HG03135 (cell line): Measurements from ENCODE around the gene HSBP1L1.
A peak's percentile ranks its signal among the peaks of the same experiment; 100 is the strongest.

Experiments
- ATAC-seq: cut with Tn5 transposase; IDR thresholded peaks from one replicate; pipeline ENCODE4 v1.9.1; 2021; ENCODE audit warnings: mild to moderate bottlenecking, moderate library complexity; ENCODE audit not compliant: unreplicated experiment

HSBP1L1 gene

DNA sequence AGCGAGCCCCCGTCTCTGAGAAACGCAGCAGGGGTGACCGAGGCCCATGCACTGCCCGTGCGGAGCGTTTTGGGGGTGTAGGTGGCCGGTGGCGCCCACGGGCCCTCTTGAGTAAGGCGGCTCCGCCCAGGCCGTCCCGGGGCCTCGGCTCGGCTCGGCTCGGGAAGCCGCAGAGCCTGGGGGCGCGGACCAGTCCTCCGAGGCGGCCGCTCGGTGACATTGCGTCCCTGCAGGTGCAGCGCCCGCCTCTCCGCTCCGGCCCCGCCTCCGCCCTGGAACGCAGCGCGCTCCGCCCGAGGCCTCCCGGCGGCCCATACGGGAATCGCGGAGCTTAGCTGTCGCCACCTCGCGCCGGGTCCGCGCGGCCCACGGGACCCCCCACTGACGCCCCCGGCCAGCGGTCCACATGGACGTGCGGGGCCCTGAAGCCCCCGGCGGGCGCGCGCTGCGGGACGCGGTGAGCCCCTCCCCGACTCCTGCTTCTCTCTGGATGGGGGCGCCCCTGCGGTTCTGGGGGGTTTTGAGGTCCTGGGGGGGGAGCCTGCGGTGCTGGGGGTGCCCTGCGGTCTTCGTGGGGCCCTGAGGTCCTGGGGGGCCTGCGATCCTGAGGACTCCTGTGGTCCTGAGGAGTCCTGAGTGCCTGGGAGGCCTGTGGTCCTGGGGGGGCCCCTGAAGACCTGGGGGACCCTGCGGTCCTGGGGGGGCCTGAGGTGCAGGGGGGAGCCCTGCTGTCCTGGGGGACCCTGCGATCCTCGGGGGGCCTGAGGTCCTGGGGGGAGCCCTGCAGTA, at the start of gene HSBP1L1:
Gene HSBP1L1 (plus strand): TSS at position 314 of the 789 bp plus-strand sequence. CDS start 93 bp downstream, at position 407.
- ATAC-seq: peak; percentile 81

DNA sequence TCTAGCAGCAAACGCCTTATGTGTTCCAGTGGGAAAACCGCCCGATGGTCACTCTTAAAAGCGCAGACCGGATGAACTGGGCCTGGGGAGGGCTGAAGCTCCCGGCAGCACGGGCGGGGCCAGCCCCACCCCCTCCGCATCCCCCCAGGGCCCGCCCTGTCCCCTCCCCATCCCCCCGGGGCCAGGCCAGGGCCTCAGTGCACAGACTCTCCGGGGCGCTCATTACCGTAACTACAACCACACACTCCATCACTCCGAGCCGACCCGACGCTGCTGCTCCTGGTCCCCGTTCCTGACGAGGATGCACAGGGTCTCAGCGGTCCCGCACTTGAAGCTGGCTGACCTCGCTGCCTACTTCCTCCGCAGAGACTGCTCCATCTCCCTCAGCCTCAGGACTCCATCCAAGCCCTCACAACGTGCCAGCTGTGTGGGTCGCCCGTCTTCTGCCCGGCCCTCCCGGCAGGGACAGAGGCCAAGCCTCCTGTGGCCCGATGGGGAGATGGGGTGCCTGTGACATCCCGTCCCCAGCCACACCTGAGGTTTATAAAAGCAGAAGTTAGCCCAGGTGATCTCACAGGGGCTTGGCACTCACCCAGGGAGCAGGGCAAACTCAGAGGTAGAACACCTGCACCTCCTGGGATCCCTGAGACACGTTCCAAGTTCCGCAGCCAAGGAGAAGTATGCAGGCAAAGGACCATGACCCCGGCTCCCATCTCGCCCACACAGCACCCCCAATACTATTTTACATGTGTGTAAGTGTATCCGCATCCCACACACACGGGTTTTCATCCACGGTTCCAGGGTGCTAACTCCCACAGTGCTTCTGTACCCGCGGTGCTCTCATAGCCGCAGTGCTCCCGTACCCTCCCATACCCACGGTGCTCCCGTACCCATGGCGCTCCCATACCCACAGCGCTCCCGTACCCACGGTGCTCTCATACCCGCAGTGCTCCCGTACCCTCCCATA, 49.0 kb upstream of the HSBP1L1 start:
- ATAC-seq: no peak

- ATAC-seq: no peak
Observed at GRCh38 chr18:79916128-79916494, 48.3 kb upstream of the HSBP1L1 start.

DNA sequence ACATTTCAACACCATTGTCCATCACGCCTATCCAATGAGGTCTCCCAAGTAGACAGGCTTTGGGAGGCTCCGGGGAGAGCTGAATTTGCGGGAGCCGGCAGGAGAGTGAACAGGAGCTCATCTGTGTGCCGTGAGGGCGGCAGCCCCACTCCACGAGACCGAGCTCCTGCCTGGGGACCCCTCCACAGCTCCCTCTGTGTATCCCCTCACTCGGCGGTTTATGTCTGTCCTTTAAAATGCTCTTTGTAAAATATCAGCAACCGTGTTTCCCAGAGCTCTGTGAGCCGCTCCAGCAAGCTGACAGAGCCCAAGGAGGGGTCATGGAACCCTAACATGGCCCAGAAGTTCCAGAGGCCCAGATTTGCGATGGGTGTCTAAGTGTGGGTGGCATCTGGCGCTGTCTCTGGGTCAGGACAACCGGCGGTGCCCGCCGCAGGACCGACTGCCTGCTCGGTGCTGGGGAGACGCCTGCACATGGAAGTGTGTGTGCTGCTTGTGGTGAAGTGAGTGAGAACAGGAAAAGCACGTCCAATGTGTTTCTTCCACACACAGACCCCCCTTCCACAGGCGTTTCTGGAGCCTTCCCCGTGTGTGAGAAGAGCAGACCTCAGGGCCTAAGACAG, 47.8 kb upstream of the HSBP1L1 start:
- ATAC-seq: no peak

- no peak for ATAC-seq
Observed at GRCh38 chr18:79917169-79917852, 47.1 kb upstream of the HSBP1L1 start.

- ATAC-seq: no peak
Observed at GRCh38 chr18:79917853-79918614, 46.4 kb upstream of the HSBP1L1 start.

GRCh38 chr18:79918615-79919011, 45.8 kb upstream of the HSBP1L1 start:
- ATAC-seq: no peak

DNA sequence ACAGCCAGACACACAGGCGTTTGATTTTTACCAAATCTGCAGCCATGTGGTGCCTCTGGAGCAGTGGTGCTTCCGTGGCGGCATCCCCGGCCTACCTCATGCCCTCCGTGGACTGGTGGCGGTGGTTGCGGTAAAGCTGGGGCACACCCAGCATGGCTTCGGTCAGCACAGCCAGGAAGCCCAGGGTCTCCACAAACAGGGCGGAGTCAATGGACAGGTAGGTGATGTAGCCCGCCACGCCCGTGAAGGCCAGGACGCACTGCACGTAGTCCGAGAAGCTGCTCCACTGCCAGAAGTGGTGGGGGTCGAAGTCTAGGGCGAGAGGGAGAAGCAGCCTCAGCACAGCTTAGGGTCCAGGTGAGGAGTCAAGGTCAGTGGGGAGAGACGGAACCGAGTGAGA, 45.4 kb upstream of the HSBP1L1 start:
- ATAC-seq: no peak

DNA sequence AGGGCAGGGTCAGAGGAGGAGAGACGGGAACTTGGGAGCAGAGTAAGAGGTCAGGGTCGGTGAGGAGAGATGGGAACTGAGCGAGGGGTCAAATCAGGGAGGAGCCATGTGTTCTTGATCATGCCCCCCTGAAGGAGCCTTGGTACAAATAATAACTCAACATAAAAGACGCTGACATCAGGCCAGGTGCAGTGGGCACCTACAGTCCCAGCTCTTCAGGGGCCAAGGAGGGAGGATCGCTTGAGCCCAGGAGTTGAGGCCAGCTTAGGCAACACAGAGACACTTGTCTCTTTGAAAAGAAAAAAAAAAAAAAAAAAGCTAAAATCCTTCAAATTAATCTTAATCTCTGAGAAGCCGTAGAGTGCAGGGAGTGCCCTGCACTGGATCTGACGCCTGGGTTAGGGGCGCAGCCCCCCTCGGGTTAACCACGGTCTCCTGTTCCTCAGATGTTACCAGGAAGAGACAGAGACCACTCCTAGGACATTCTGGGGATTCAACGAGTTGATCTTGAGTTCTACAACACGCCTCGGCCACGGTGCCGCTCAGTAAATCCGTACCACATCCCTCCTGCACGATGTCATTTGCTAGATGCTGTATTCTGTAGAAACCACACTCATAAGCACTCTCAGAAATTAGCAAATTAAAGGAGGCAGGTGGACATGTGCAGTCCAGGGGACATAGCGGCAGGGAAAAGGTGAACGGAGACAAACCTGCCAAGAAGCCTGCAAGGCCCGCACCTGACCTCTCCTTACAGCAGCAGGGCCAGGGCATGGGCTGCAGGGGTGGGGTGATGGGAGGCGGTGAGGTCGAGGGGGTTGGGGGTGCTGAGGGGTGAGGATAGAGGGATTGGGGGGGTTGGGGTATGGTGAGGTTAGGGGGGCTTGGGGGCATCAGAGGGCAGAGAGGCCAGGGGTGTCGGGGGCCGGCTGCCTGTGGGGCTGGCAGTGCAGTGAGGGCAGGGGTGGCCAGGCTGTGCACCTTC, 42.2 kb upstream of the HSBP1L1 start:
- no peak for ATAC-seq

GRCh38 chr18:79922971-79923411, 41.5 kb upstream of the HSBP1L1 start:
- no peak for ATAC-seq

DNA sequence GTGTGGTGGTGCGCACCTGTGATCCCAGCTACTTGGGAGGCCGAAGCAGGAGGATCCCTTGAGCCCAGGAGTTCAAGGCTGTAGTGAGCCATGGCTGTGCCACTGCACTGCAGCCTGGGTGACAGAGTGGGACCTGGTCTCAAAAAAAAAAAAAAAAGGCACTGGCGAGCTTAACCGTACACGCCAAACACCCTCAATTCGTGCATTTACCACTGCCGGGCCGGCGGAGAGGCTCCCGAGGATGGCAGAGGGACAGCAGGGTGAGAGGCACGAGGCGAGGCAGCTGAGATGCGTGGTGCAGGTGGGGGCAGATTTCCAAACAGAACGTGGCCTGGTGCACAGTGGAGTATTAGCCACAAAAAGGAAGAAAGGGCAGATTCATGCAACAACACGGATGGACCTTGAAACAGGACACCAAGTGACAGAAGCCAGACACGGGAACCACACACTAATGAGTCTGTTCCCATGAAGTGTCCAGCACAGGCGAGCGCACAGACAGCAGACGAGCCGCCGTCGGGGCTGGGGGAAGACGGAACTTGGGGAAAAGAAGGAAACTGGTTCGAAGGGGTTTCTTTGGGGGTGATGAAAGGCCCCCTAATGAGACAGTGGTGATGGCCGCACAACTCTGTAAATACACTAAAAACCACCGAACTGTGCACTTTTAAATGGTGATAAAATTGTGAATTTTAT, 40.4 kb upstream of the HSBP1L1 start:
- ATAC-seq: no peak

- no peak for ATAC-seq
Observed at GRCh38 chr18:79924814-79925731, 39.4 kb upstream of the HSBP1L1 start.

- no peak for ATAC-seq
Observed at GRCh38 chr18:79926306-79926705, 38.1 kb upstream of the HSBP1L1 start.

DNA sequence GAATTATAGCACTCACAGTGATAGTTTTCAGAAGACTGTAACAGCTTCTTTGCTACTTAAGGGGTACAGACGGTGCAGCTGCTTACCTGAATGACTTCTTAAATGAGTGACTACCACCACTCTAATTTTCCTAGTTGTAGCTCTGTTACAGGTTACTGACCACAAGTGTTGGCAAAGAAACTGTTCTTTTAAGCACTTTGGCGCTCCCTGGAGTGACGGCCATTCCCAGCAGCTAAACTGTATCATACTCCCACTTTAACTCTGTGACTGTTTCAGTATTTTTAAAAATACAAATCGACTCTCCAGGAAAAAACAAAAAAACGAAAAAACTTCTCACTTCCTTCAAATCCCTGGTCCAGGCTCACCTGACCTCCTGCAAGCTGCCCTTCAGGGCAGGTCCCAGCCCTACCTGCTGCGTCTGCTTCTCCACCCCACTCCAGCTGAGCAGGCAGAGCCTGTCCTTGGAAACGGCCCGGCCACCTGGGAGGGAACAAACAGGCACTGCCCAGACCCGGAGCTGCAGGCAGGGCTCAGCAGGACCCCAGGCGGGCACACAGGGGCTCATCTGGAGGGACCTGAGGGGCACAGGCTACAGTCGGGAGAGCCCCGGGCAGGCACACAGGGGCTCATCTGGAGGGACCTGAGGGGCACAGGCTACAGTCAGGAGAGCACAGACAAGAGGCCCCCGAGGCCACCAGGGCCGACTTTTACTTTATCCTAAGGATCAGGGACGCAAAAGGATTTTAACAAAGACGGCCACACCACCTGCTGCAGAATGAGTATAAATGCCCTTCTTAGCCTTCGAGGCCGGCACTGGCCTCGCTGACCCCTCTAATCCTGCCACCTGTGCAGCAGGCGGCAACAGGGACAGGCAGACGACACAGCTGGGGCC, 37.5 kb upstream of the HSBP1L1 start:
- no peak for ATAC-seq

GRCh38 chr18:79927607-79928562, 36.6 kb upstream of the HSBP1L1 start:
- no peak for ATAC-seq
